B cell (primary cell): ENCODE measurements around the gene VWA3A.

Experiments
- CTCF ChIP-seq: fragments of 200-600 bp; IDR thresholded peaks from one replicate; pipeline ENCODE4 v1.8.0; 2022; ENCODE audit warnings: antibody characterized with exemption, mild to moderate bottlenecking
- EZH2 ChIP-seq: IDR thresholded peaks from 2 replicates; pipeline ENCODE4 v1.6.1; 2012; ENCODE audit warnings: borderline replicate concordance, low read depth, mild to moderate bottlenecking, moderate library complexity, low read length; ENCODE audit not compliant: insufficient read depth, poor library complexity, severe bottlenecking

- no peak for TF ChIP-seq CTCF
- TF ChIP-seq EZH2: no peak
These were observed 33.8 kb downstream of the VWA3A start for GRCh38 chr16:22126037-22126558.
